Endodermal cell (in vitro differentiated cells): ENCODE measurements around the gene GPC3. TPM values are rescaled to one million over a fixed set of nuclear protein-coding genes. Genes with fewer than 3 reads are reported as not detected.
"Not testable (repeated sequence)": the region's sequence is repeated elsewhere in the genome, so short reads cannot be mapped to it uniquely, and the experiment has no call there.

Experiments
- DNase-seq: peaks from one replicate; pipeline ENCODE4 v3.0.0-alpha.2; 2017
- H3K27ac ChIP-seq: 2 replicates; pipeline ENCODE4 v1.5.1; 2013; ENCODE audit warnings: mild to moderate bottlenecking, low read depth, low read length, moderate library complexity
- H3K27me3 ChIP-seq: 2 replicates; pipeline ENCODE4 v1.6.1; 2013; ENCODE audit warnings: mild to moderate bottlenecking, low read length, moderate library complexity; ENCODE audit not compliant: insufficient read depth, control insufficient read depth, poor library complexity, severe bottlenecking
- H3K36me3 ChIP-seq: 2 replicates; pipeline ENCODE4 v1.7.0; 2013; ENCODE audit warnings: mild to moderate bottlenecking, low read length, moderate library complexity; ENCODE audit not compliant: control insufficient read depth, insufficient read depth
- H3K4me1 ChIP-seq: one replicate; pipeline ENCODE4 v1.7.0; 2013; ENCODE audit warnings: low read length; ENCODE audit not compliant: control insufficient read depth, insufficient read depth
- H3K4me3 ChIP-seq: 2 replicates; pipeline ENCODE4 v1.5.1; 2013; ENCODE audit warnings: mild to moderate bottlenecking, low read length, moderate library complexity
- H3K9ac ChIP-seq: 2 replicates; pipeline ENCODE4 v1.6.1; 2013; ENCODE audit warnings: mild to moderate bottlenecking, low read length, moderate library complexity; ENCODE audit not compliant: poor library complexity, severe bottlenecking; ENCODE audit errors: extremely low read depth
- H3K9me3 ChIP-seq: 2 replicates; pipeline ENCODE4 v1.6.1; 2013; ENCODE audit warnings: mild to moderate bottlenecking, low read length, moderate library complexity; ENCODE audit not compliant: control insufficient read depth
- H3K27ac Mint-ChIP-seq: 2 replicates; pipeline ENCODE4 v1.8.0; 2020; ENCODE audit warnings: mixed read lengths
- H3K27me3 Mint-ChIP-seq: 2 replicates; pipeline ENCODE4 v1.8.0; 2021; ENCODE audit warnings: mild to moderate bottlenecking, mixed read lengths; ENCODE audit not compliant: insufficient read depth
- H3K36me3 Mint-ChIP-seq: 2 replicates; pipeline ENCODE4 v1.8.0; 2020; ENCODE audit warnings: low read depth, mixed read lengths
- H3K4me1 Mint-ChIP-seq: 2 replicates; pipeline ENCODE4 v1.8.0; 2020; ENCODE audit warnings: mixed read lengths
- H3K4me3 Mint-ChIP-seq: 2 replicates; pipeline ENCODE4 v1.8.0; 2020; ENCODE audit warnings: mild to moderate bottlenecking, moderate library complexity, mixed read lengths
- H3K9me3 Mint-ChIP-seq: 2 replicates; pipeline ENCODE4 v1.8.0; 2020; ENCODE audit warnings: mild to moderate bottlenecking, mixed read lengths
- WGBS, 2 experiments: methylation state at CpG; one replicate each; pipeline versions ENCODE4 v1.1.5 to v1.1.7; 2013; ENCODE audit warnings: missing lambda C conversion rate in 2 of 2, mixed read lengths in 1 of 2; ENCODE audit not compliant: insufficient coverage in 1 of 2, insufficient read length in 1 of 2; 5-methylcytosine and 5-hydroxymethylcytosine counted together
- total RNA-seq, 2 donors: library from RNA; stranded (reverse); fragmentation: NEBNext Ultra II Directional in 1 of 2; extraction: Animal tissue kit (Norgen Biotek cat#: 25700) in 1 of 2; gene quantifications; 2 replicates in 1 of 2; 3 replicates in 1 of 2; pipeline ENCODE4 v1.2.1, GENCODE V29; 2021
- TF ChIP-seq, protein P1 (sequence below): fragments of 200-600 bp; sonication (generic); conservative IDR thresholded peaks from 2 replicates; pipeline ENCODE4 v1.5.0; 2021; ENCODE audit warnings: antibody characterized with exemption, mild to moderate bottlenecking

Gene GPC3
- total RNA-seq, 2 donors from 2014 or later: 39.5 to 125 TPM

DNA sequence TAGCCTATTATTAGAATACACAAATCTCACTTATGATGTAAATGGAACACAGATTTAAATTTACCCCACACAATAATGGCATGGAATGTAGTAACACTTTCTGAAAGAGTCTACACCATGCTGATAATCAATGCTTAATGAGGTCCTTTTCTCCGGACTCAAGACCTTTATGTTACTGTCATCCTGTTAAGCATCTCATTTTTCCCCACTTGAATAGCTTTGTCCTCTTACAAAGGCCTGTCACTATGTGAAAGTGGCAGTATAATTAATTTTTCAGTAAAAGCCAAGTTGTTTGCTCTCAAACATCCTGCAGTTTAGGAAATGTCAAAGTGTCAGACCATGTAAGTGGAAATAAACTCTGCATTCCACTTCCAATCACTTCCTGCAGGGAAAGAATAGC is 96.4 kb downstream of the GPC3 start:
- Mint-ChIP-seq H3K9me3 (no peaks in the 10 kb centered on the region), H3K27me3 (no peaks in the 10 kb centered on the region), H3K36me3 (peaks cover 8% of the 10 kb centered on the region), H3K4me3 (no peak overlapping the region), H3K4me1 (peaks cover 12% of the 10 kb centered on the region), H3K27ac (no peak overlapping the region)
- H3K9ac ChIP-seq: no peak overlapping the region
- WGBS, 2 experiments: no CpG with 5 or more reads among the region's 1 CpG
- H3K4me3 ChIP-seq: no peak overlapping the region
- H3K36me3 ChIP-seq: no peaks in the 10 kb centered on the region
- no peaks in the 10 kb centered on the region for H3K4me1 ChIP-seq
- DNase-seq: no peak
- peak overlapping the region; percentile 68 for H3K27ac ChIP-seq
- H3K9me3 ChIP-seq: no peaks in the 10 kb centered on the region
- TF ChIP-seq, protein P1, sequence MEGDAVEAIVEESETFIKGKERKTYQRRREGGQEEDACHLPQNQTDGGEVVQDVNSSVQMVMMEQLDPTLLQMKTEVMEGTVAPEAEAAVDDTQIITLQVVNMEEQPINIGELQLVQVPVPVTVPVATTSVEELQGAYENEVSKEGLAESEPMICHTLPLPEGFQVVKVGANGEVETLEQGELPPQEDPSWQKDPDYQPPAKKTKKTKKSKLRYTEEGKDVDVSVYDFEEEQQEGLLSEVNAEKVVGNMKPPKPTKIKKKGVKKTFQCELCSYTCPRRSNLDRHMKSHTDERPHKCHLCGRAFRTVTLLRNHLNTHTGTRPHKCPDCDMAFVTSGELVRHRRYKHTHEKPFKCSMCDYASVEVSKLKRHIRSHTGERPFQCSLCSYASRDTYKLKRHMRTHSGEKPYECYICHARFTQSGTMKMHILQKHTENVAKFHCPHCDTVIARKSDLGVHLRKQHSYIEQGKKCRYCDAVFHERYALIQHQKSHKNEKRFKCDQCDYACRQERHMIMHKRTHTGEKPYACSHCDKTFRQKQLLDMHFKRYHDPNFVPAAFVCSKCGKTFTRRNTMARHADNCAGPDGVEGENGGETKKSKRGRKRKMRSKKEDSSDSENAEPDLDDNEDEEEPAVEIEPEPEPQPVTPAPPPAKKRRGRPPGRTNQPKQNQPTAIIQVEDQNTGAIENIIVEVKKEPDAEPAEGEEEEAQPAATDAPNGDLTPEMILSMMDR: no peak
- H3K27me3 ChIP-seq: no peaks in the 10 kb centered on the region

DNA sequence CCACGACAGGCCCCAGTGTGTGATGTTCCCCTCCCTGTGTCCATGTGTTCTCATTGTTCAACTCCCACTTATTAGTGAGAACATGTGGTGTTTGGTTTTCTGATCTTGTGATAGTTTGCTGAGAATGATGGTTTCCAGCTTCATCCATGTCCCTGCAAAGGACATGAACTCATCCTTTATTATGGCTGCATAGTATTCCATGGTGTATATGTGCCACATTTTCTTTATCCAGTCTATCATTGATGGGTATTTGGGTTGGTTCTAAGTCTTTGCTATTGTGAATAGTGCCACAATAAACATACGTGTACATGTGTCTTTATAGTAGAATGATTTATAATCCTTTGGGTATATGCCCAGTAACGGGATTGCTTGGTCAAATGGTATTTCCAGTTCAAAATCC is 97.3 kb downstream of the GPC3 start:
- H3K4me3 ChIP-seq, H3K4me3 Mint-ChIP-seq, H3K27ac ChIP-seq, H3K36me3 Mint-ChIP-seq, H3K4me1 ChIP-seq, H3K27ac Mint-ChIP-seq, H3K9ac ChIP-seq, H3K9me3 ChIP-seq, H3K9me3 Mint-ChIP-seq, H3K27me3 ChIP-seq, H3K27me3 Mint-ChIP-seq, DNase-seq, H3K36me3 ChIP-seq: not testable (repeated sequence)
- WGBS, 2 experiments: 80 to 83% methylated on average over 1 of the region's 3 CpGs
- peaks cover 12% of the 10 kb centered on the region for H3K4me1 Mint-ChIP-seq

GRCh38 chrX:133884430-133885394 is 100.7 kb downstream of the GPC3 start:
- no peak overlapping the region for H3K4me3 ChIP-seq
- TF ChIP-seq, protein P1: no peak
- H3K4me3 Mint-ChIP-seq: no peak overlapping the region
- H3K9me3 ChIP-seq: no peaks in the 10 kb centered on the region
- H3K36me3 ChIP-seq: no peaks in the 10 kb centered on the region
- H3K36me3 Mint-ChIP-seq: peaks cover 5% of the 10 kb centered on the region
- H3K9me3 Mint-ChIP-seq: no peaks in the 10 kb centered on the region
- H3K4me1 Mint-ChIP-seq: peaks cover 31% of the 10 kb centered on the region
- H3K4me1 ChIP-seq: no peaks in the 10 kb centered on the region
- H3K27me3 Mint-ChIP-seq: no peaks in the 10 kb centered on the region
- no peak overlapping the region for H3K9ac ChIP-seq
- no peak overlapping the region for H3K27ac ChIP-seq
- DNase-seq: no peak
- H3K27me3 ChIP-seq: no peaks in the 10 kb centered on the region
- H3K27ac Mint-ChIP-seq: no peak overlapping the region
- 84% methylated on average over 2 of the region's 4 CpGs; no CpG with 5 or more reads in 1 of the 2 experiments for WGBS, 2 experiments
